Upper lobe of left lung (tissue), 6 donors: ENCODE data around the gene DNLZ. TPM values are rescaled to one million over a fixed set of nuclear protein-coding genes. Genes with fewer than 3 reads are reported as not detected.

ENCODE experiments used
- ATAC-seq, 2 donors: fragments of 200-7000 bp; cut with Tn5 transposase; one replicate each; pipeline ENCODE4 v1.9.1; 2022; ENCODE audit warnings: mild to moderate bottlenecking in 2 of 2, moderate library complexity in 2 of 2; ENCODE audit not compliant: low FRiP score in 2 of 2
- DNase-seq, 2 donors: peaks; one replicate each; pipeline ENCODE4 v3.0.0-alpha.2; 2019 to 2020
- H3K27ac ChIP-seq, 4 donors: fragments of 200-600 bp; sonication (generic); one replicate each; pipeline ENCODE4 v1.5.1; 2016 to 2019
- H3K27me3 ChIP-seq, 4 donors: fragments of 200-600 bp; sonication (generic); one replicate each; pipeline ENCODE4 v1.5.1; 2017 to 2019
- H3K36me3 ChIP-seq, 4 donors: fragments of 200-600 bp; sonication (generic); one replicate each; pipeline ENCODE4 v1.5.1; 2016 to 2019
- H3K4me1 ChIP-seq, 4 donors: fragments of 200-600 bp; sonication (generic); one replicate each; pipeline ENCODE4 v1.5.1; 2018 to 2019
- H3K4me3 ChIP-seq, 4 donors: fragments of 200-600 bp; sonication (generic); one replicate each; pipeline ENCODE4 v1.5.1; 2017 to 2019; ENCODE audit warnings: mild to moderate bottlenecking in 2 of 4, moderate library complexity in 1 of 4
- H3K9me3 ChIP-seq, 4 donors: fragments of 200-600 bp; sonication (generic); one replicate each; pipeline ENCODE4 v1.5.1; 2018 to 2019
- CTCF ChIP-seq, 6 experiments: fragments of 450-650 bp in 4 of 6; fragments of 200-600 bp in 2 of 6; sonication (generic) in 2 of 6; IDR thresholded peaks; one replicate each; pipeline ENCODE4 v1.5.1; 2016 to 2019; ENCODE audit warnings: antibody characterized with exemption in 6 of 6
- EP300 ChIP-seq, 4 donors: sonication (generic); formaldehyde crosslinking; IDR thresholded peaks; one replicate each; pipeline ENCODE4 v1.5.1; 2017; ENCODE audit warnings: antibody characterized with exemption in 4 of 4, control low read depth in 2 of 4
- POLR2A ChIP-seq, 4 donors: fragments of 450-650 bp; IDR thresholded peaks; one replicate each; pipeline ENCODE4 v1.5.1; 2016 to 2017; ENCODE audit warnings: antibody characterized with exemption in 4 of 4, mild to moderate bottlenecking in 2 of 4
- POLR2AphosphoS5 ChIP-seq, 2 donors: sonication (generic); formaldehyde crosslinking; IDR thresholded peaks; one replicate each; pipeline ENCODE4 v1.5.1; 2017; ENCODE audit warnings: antibody characterized with exemption in 2 of 2
- WGBS, 2 donors: methylation state at CpG; one replicate each; pipeline ENCODE4 v1.1.5; 2017 to 2018; 5-methylcytosine and 5-hydroxymethylcytosine counted together
- total RNA-seq, 6 donors: library from RNA; depleted of rRNA in 4 of 6; stranded (reverse); fragments of >200 nt in 4 of 6; gene quantifications; one replicate each; pipeline versions ENCODE4 v1.1.0 to v1.2.1, GENCODE V29; 2016 to 2021
- donor health status: DM: no; HTN: no; CAD: no; lungs with moderate emphysema.
- donor health status: DM: no; HTN: yes; CAD: no; lungs with severe emphysema.

Gene DNLZ
- total RNA-seq, 6 donors from 2014 or later = 5.2 to 35.9 (median 19.4) TPM

GRCh38 chr9:136403915-136404800 is 40.6 kb upstream of the DNLZ start:
- no peaks in the 10 kb centered on the region for H3K9me3 ChIP-seq
- H3K27ac ChIP-seq = peak overlapping the region in 1 of 4 donors; percentile 43
- ATAC-seq (no peak), DNase-seq (peak in 1 of 2 donors; percentile 72)
- peaks cover 19 to 50% (median 39%) of the 10 kb centered on the region in 4 donors for H3K36me3 ChIP-seq
- no peak overlapping the region for H3K4me3 ChIP-seq
- 85 to 88% methylated on average over 32 of the region's 32 CpGs for WGBS, 2 donors
- peaks cover 10 to 23% (median 13%) of the 10 kb centered on the region in 4 donors for H3K4me1 ChIP-seq
- no peaks in the 10 kb centered on the region for H3K27me3 ChIP-seq
- TF ChIP-seq POLR2AphosphoS5 (IDR thresholded peaks at IDR 0.05) (no peak), EP300 (IDR thresholded peaks at IDR 0.05) (no peak), CTCF (IDR thresholded peaks at IDR 0.05) (no peak), POLR2A (IDR thresholded peaks at IDR 0.05) (no peak)

- Histone ChIP-seq H3K9me3 (no peaks in the 10 kb centered on the region), H3K27ac (peak overlapping the region in 1 of 4 donors; percentile 43), H3K27me3 (no peaks in the 10 kb centered on the region), H3K4me1 (peaks cover 13 to 23% (median 16%) of the 10 kb centered on the region in 4 donors), H3K4me3 (no peak overlapping the region), H3K36me3 (peaks cover 19 to 50% (median 39%) of the 10 kb centered on the region in 4 donors)
- ATAC-seq (no peak), DNase-seq (no peak)
- TF ChIP-seq EP300 (IDR thresholded peaks at IDR 0.05) (no peak), CTCF (IDR thresholded peaks at IDR 0.05) (no peak), POLR2AphosphoS5 (IDR thresholded peaks at IDR 0.05) (no peak), POLR2A (IDR thresholded peaks at IDR 0.05) (no peak)
- WGBS, 2 donors = 89 to 91% methylated on average over 5 of the region's 5 CpGs
Measured at GRCh38 chr9:136403538-136403914, 40.0 kb upstream of the DNLZ start.

- Histone ChIP-seq H3K4me1 (peaks cover 14 to 23% (median 17%) of the 10 kb centered on the region in 4 donors), H3K27ac (no peak overlapping the region), H3K9me3 (no peaks in the 10 kb centered on the region), H3K36me3 (peaks cover 13 to 51% (median 40%) of the 10 kb centered on the region in 4 donors), H3K4me3 (no peak overlapping the region), H3K27me3 (no peaks in the 10 kb centered on the region)
- DNase-seq (peak in 1 of 2 donors; percentile 71), ATAC-seq (no peak)
- no peak for TF ChIP-seq CTCF (IDR thresholded peaks at IDR 0.05)
- TF ChIP-seq EP300 (IDR thresholded peaks at IDR 0.05) = no peak
- TF ChIP-seq POLR2AphosphoS5 (IDR thresholded peaks at IDR 0.05) = no peak
- TF ChIP-seq POLR2A (IDR thresholded peaks at IDR 0.05) = no peak
- WGBS, 2 donors = 68 to 83% methylated on average over 5 to 13 of the region's 13 CpGs
Measured at GRCh38 chr9:136402067-136402466, 38.5 kb upstream of the DNLZ start.

- Histone ChIP-seq H3K9me3 (no peaks in the 10 kb centered on the region), H3K4me3 (no peak overlapping the region), H3K36me3 (peaks cover 9 to 51% (median 40%) of the 10 kb centered on the region in 4 donors), H3K27ac (no peak overlapping the region), H3K4me1 (peaks cover 14 to 23% (median 17%) of the 10 kb centered on the region in 4 donors), H3K27me3 (no peaks in the 10 kb centered on the region)
- ATAC-seq (no peak), DNase-seq (peak in 1 of 2 donors; percentile 38)
- 93 to 97% methylated on average over 15 to 18 of the region's 18 CpGs for WGBS, 2 donors
- TF ChIP-seq POLR2AphosphoS5 (IDR thresholded peaks at IDR 0.05) (no peak), EP300 (IDR thresholded peaks at IDR 0.05) (no peak)
Measured at GRCh38 chr9:136401173-136401922, 37.8 kb upstream of the DNLZ start.
